Activated CD8-positive, alpha-beta memory T cell treated with anti-CD3 and anti-CD28 coated beads for 48 hours (primary cell): Measurements from ENCODE around the gene MTA2.
A peak's percentile ranks its signal among the peaks of the same experiment; 100 is the strongest.
"Not testable (repeated sequence)": the region's sequence is repeated elsewhere in the genome, so short reads cannot be mapped to it uniquely, and the experiment has no call there.

ENCODE experiments used
- DNase-seq, 3 experiments: peaks; one replicate each; pipeline ENCODE4 v3.0.0-alpha.2; 2020; ENCODE audit warnings: low read depth in 2 of 3, low spot score in 2 of 3

Gene MTA2

DNA sequence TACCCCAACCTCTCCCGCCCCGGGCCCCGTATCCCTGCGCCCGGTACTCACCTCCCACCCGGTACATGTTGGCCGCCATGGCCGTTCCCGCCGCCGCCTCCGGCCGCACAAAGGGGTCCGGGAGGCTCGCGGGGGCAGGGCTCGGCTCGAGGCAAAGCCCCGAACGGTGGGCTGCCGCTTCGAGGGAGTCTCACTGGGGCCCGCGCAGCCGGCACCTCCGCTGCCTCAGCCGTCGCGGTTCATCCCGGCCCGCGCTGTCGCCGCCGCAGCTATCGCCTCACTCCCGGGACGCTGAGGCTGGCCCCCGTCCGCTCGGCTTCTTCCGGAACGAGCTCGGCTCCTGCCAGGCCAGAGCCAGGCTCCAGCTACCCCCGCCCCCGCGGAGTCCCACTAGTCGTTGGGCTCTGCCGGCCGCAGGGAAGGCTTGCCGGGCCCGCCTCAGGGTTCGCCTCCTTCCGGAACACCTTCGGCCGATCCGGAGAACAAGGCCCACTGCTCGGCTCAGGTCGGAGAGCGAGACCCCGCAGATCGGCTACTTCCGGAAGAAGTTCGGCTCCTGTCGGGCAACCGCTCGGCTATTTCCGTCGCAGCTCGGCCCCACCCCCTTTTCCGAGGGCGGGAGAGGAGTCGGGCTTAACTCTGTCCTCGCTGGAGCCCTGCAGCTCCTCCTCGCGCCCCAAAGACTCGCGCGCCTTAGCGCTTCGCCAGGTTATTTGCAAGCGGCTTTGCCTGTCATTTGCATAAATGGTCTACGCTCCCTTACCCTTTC lies at the start of gene MTA2:
Gene MTA2 (minus strand): TSS at position 494 of the 769 bp plus-strand sequence. CDS start 415 bp downstream, at position 79.
- DNase-seq: peak; percentile 97 to 100 (median 100)

DNA sequence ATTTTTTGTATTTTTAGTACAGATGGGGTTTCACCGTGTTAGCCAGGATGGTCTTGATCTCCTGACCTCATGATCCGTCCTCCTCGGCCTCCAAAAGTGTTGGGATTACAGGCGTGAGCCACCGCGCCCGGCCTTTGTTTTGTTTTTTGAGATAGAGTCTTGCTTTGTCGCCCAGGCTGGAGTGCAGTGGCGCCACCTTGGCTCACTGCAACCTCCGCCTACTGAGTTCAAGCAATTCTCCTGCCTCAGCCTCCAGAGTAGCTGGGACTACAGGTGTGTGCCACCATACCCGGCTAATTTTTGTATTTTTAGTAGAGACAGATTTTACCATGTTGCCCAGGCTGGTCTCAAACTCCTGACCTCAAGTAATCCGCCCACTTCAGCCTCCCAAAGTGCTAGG lies 48.6 kb upstream of the MTA2 start:
- not testable (repeated sequence) for DNase-seq

DNA sequence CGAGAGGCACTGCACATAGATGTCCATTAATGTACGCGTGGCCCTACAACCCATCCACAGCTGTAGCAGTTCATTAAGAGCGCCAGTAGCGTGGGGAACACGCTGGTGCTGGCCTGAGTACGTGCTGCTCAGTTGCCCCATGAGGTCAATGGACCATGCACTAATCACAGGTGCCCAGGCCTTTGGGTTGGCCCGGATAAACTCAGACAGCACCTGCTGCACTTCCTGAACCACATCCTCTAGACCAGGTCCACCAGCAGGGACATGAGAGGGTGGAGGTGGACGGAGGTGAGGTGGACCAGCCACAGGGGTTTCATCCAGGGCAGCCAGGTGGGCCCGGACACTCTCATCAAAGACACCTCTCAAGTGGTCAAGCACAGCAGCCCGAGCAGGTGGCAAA lies 47.8 kb upstream of the MTA2 start:
- no peak for DNase-seq

DNA sequence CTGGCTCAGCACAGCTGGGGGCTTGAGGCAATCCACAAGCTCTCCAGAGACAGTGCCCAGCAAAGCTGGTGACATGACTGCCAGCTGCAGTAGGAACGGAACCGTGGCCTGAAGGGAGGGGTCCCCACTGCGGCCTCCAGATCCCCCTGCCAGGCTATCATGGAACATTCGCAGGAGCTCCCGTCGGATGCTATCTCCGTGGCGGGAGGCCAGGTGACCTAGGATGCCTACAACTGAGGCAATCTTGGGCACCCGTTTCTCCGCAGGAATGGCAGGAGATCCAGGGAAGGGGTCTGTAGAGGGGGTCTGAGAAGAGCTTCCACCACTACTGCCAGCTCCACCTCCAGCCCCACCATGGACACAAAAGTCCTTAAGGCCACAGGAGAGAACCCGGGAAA lies 47.3 kb upstream of the MTA2 start:
- DNase-seq: no peak

DNA sequence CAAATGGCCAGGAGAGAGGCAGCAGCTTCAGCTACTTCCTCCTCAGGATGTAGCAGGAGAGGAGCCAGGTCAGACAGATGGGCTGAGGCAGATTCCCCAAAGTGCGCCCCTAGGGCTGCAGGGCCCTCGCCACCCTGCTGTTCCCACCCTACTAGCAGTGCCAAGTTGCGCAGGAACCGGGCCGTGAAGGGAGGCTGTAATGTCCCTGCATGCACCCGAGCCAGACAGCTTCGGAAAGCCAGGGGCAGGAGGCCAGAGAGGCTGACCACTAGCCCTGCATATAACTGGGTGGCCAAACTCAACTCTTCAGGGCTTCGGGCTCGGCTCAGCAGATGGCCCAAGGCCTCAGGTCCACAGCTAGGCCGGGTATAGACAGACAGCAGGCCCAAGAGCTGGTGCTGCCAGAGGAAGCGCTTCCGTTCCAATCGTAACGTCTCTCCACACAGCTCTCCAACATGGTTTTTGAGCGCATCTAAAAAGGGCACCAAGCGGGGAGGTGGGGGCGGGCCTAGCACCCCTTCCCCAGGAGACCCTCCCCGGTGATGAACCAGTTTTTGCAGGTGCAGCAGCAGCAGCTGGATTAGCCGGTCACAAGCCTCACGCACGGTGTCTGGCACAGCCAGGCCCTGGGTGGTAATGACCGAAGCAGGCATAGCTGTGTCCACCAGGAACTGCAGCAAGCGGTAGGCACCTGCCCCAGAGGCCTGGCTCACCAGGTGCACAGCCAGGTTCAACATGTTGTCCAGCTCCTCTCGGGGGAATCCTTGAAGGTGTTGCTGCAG lies 46.7 kb upstream of the MTA2 start:
- no peak for DNase-seq

DNA sequence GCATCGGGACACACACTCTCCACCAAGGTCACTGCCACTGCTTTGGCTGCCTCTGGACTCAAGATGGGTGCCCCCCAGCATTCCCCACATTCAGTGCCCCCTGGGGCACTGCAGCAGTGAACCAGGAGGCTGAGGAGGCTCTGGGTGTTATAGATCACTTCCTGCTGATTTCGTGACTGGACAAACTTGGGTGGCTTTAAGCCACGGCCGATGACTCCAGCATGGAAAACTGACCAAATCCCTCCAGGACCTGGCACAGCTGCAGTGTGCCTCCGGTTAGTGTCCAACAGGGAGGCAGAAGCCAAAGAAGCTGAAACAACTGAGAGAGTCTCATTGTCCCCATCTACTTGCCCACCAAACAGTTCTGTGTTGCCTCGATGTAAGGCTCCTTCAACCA lies 45.9 kb upstream of the MTA2 start:
- DNase-seq: no peak

DNA sequence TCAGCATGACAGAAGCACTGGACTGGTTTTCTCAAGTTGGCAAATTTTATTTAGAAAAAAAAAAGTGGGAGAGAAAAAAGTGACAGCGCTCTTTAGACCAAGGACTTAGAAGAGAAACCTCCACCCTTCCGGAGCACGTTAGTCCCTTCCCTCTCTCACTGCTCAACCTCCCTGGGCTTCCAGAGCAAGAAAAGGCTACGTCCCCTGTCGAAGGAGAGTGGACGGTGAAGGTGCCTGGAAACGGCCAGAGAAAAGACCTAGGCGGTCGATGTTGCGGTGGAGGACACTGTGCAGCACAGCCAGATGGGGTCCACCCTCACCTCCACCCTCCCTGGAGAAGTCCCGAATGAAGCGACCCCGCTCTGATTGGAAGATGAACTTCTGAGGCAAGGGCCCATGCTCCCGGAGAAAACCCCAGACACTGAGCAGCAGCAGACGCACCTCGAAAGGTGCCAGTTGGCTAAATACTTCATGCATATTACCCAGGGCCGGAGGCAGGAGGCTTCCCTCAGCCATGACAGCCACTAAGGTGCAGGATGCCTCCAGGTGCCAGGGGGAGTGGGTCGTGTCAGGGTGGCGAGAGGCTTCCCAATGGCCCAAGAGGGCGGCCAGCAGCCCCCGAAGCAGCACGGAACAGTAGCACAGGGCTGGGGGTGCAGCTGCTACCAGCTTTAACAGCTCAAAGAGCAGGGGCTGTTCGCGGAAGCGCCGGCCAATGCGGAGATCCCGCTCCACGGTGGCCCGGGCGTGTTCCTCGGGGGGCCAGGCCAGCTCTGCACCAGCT lies 45.4 kb upstream of the MTA2 start:
- no peak for DNase-seq

DNA sequence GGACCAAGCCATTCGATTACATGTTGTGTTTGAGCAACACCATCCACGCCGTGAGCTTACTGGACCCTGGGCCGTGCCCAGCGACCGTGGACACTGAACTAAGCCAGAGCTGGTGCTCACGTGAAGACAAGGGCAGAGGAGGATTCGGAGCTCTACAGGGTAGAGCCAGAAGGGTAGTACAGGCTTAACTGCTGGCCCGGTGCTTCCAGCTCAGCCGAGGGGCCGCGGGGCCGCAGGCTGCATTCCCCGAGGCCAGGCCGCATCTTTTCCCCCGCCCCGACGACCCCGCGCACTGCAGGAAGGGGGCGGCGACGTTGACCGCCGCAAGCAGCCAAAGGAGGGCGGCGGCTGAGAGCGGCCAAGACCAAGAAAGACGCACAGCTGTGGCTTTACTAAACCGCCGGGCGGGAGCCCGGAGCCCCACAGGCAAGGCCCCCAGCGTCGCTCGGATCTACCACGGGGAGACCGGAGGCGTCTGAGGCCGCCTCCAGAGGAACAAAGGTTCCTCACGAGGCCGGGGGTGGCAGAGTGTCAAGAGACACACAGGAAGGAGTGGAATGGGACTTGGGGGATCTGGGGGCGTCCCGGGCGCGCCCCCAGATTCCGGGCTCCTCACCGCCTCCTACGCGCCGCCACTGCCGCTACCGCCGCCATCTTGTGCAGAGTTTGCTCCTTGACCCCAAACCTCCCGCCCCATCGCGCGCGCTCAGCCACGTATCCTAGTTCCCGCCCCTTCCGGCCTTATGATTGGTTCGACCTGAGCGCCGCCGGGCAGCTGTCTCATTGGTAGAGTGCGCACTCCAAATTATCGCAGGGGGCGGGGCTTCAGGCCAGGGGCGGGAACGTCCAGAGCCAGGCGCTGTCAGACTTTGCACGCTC lies 44.5 kb upstream of the MTA2 start, which contains the start of gene GANAB:
Gene GANAB (minus strand): TSS at position 668 of the 879 bp plus-strand sequence. CDS start 14 bp downstream, at position 654.
- peak; percentile 97 to 99 (median 98) for DNase-seq

DNA sequence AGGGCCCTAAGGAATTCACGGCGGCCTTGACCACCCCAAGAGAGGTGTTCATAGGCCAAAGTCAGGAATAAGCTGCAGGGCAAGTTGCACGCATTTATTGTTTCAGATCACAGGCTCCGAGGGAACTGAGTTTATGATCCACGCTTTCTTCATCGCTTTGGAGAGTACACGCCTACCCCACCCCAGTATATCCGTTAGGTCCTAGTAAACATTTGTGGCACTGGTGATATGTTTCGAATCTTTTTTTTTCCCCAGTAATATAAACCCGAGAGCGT lies 43.9 kb upstream of the MTA2 start:
- DNase-seq: no peak

DNA sequence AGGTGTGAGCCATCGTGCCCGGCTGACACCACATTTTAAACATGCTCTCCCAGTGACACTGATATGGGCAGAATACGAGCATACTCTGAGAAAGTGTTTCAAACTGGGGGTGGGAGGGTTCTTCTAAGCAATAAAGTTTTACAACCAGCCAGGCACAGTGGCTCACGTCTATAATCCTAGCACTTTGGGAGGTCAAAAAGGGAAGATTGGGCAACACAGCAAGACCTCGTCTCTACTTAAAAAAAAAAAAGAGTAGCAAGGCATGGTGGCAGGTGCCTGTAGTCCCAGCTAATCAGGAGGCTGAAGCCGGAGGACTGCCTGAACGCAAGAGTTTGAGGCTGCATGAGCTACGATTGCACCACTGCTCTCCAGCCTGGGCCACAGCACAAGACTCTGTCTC lies 42.6 kb upstream of the MTA2 start:
- no peak for DNase-seq

DNA sequence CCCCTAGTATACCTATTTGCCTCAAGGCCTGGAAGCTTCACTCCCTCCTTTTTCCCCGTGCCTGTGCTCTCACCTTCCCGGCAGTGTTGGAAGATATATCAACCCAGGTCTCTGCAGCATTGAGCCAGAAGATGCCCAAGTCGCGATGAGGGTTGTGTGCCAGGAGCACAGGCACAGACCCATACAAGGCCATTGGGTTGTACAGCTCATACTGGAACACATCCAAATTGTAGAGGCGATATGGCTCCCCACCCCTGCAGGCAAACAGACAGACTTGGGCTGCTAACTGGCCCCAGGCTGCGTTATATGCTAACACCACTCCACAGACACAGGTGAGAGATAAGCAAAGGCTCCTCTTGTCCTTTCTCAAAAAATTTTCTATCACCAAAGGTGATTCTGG lies 30.8 kb upstream of the MTA2 start:
- no peak for DNase-seq

DNA sequence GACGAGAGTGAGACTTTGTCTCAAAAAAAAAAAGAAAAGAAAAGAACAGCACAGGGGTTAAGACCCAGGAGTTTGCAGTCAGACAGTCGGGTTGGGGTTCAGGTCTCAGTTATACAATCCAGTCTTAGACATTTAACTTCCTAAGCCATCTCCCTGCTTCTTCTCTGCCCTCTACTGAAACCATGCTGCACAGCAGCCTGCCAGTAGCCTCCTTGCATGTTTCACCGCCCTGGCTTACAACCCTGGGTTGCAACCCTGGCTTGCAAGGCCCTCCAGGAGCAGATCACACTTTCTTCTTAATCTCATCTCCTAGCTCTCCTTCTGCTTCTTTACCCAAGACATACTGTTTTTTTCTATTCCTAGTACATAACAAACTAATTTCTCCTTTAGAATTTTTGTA lies 26.0 kb upstream of the MTA2 start:
- DNase-seq: no peak

DNA sequence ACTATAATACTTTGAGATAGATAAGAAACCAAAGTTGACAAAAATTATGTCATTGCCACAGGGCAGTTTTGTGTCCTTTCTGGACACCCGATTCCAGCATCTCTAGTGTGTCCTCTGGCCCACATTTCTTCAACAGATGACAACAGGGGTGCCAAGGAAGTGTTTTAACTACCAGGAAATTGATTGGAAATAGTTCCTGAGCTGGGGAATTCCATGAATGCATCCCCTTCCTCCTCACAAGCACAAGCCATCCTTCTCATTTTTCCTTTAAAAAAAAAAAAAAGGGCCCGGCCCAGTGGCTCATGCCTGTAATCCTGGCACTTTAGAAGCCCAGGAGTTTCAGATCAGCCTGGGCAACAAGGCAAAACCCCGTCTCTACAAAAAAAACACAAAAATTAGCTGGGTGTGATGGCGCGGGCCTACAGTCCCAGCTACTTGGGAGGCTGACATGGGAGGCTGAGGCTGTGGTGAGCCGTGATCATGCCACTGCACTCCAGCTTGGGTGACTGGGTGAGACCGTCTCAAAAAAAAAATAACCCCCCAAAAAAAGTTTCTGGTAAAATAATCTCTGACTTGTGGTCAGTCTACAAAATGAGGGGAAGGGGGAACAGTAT lies 20.9 kb upstream of the MTA2 start:
- DNase-seq: no peak

DNA sequence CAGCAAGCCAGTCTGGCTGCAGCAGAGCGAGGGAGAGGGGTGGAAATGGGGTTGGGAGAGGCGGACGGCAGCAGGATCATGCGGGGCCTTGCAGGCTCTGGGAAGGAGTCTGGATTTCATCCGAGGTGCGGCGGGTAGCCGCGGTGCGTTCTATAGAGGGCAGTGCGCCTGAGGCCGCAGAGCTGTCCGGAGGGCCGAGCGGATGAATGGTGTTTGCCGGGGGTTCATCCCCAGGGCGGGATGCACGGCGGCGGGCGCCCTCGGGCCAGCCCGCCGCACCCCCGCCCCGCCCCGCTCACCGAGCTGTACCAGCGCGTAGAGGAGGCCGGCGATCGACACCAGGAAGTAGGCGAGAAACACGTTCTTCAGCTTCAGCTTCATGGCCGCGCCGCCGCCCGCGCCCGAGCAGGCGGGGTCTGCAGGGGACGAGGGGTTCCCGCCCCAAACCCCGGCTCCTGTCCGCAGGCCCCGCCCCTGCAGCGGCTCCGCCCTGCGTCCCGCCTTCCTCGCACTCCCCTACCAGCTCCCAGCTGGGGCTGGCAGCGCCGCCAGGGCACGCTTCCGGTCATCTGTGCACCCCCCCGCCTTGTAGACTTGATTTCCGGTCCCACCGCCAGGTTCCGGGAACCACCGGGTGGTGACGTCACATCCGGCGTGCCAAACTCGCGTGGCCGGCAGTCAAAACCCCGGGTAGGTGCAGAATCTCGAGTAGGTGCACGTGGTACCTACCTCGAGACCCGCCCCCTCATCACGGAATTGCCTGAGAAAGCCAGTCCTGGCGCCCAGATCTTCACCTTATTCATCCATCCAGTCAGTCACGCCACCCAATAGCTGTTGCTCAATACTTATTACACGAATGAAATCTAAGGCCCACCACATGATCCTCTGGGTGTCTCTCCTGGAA lies 20.2 kb upstream of the MTA2 start, which contains the start of gene B3GAT3:
Gene B3GAT3 (minus strand): TSS at position 420 of the 904 bp plus-strand sequence. CDS start 39 bp downstream, at position 381.
- peak; percentile 94 to 97 (median 95) for DNase-seq

DNA sequence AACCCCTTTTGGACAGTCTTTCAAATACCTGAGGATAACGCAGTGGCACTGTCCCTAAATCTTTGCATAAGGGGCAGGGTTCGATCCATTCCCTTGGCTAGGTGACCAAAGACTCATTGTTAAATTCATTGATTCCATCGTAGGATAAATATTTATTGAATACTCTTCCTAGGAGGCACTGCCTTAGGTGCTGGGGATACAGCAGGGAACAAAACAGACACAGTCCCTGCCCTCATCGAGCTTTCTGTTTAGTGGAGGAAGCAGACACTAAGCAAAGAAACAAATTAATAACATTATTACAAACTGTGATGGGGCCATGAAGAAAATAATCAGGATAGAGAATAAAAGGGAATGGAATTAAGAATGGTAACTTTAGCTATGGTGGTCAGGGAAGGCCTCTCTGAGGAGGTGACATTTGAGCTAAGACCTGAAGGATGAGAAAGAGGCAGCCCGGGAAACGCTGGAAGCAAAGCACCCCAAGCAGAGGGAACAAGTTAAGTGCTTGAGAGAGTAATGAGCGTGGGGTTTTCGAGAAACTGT lies 19.4 kb upstream of the MTA2 start:
- no peak for DNase-seq

DNA sequence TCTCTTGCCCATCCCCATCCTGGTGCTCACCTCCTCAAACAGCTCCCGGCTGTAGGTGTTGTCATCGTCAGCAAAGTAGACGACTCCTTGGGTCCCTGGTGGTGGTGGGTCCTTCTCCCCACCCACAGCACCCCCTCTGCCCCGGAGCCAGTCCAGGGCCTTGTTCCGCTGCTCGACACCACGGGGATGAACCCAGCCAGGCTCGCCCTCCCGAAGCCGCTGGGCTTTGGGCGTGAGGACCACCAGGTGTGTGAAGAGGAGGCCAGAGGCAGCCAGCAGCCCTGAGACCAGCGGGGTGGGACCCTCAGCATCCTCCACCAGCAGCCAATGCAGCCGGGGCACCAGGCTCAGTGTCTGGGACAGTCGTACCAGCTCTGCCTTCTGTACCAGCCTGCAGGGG lies 15.3 kb upstream of the MTA2 start:
- DNase-seq: not testable (repeated sequence)

DNA sequence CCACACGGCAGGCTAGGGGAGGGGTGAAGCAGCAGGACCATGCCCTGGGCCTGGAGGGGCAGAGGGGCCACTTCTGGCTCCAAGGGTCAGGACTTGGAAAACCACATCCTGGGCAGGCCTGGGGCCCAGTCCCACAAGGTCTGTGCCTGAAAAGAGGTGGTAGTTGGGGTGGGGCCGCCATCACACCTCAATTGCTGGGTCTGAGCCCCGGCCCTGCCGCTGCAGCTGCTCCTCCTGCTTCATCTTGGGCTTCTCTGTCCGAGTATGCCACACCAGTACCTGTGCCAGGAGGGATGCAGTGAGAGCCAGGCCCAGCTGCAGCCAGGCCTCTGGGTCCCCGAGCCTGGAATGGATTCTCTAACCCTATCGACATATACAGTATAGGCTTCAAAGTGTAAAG lies 13.9 kb upstream of the MTA2 start:
- DNase-seq: no peak

DNA sequence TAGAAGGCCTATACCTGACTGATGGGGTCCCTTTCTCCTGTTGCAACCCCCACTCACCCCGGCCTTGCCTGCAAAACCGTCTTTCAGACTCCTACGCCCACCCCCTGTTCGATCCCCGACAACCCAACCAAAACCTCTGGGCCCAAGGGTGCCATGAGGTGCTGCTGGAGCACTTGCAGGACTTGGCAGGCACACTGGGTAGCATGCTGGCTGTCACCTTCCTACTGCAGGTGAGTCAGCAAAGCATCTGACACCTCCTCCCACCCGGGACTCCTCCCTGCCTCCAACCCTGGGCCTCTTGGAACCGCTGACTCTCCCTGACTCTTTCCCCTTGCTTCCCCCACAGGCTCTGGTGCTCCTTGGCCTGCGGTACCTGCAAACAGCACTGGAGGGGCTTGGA lies 12.6 kb upstream of the MTA2 start:
- DNase-seq: no peak

DNA sequence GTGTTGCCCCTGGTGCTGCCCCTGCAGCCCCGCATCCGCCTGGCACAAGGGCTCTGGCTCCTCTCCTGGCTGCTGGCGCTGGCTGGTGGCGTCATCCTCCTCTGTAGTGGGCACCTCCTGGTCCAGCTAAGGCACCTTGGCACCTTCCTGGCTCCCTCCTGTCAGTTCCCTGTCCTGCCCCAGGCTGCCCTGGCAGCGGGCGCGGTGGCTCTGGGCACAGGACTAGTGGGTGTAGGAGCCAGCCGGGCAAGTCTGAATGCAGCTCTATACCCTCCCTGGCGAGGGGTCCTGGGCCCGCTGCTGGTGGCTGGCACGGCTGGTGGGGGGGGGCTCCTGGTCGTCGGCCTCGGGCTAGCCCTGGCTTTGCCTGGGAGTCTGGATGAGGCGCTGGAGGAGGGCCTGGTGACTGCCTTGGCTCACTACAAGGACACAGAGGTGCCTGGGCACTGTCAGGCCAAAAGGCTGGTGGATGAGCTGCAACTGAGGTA lies 11.7 kb upstream of the MTA2 start:
- DNase-seq: no peak
